Transverse colon (tissue), 4 donors: ENCODE data around the gene RETN. TPM values are rescaled to one million over a fixed set of nuclear protein-coding genes. Genes with fewer than 3 reads are reported as not detected.

Experiments used
- DNase-seq: peaks from one replicate; pipeline ENCODE4 v3.0.0-alpha.2; 2019
- H3K27ac ChIP-seq, 4 donors: fragments of 200-600 bp; sonication (generic); 2 replicates each; pipeline ENCODE4 v1.5.1; 2016 to 2018; ENCODE audit warnings: inconsistent platforms in 4 of 4
- H3K27me3 ChIP-seq: fragments of 200-600 bp; sonication (generic); 2 replicates; pipeline ENCODE4 v1.5.1; 2017; ENCODE audit warnings: inconsistent platforms
- H3K36me3 ChIP-seq, 4 donors: fragments of 200-600 bp; sonication (generic); 2 replicates each; pipeline ENCODE4 v1.5.1; 2017 to 2019; ENCODE audit warnings: inconsistent platforms in 4 of 4
- H3K4me1 ChIP-seq, 4 donors: fragments of 200-600 bp; sonication (generic); 2 replicates each; pipeline ENCODE4 v1.5.1; 2017 to 2020; ENCODE audit warnings: inconsistent platforms in 4 of 4
- H3K4me3 ChIP-seq, 4 donors: fragments of 200-600 bp; sonication (generic); 1 replicate in 1 of 4; 2 replicates in 3 of 4; pipeline versions ENCODE4 v1.5.1 to v1.6.1; 2017 to 2019; ENCODE audit warnings: inconsistent platforms in 4 of 4
- H3K9me3 ChIP-seq, 2 donors: fragments of 200-600 bp; sonication (generic); 2 replicates each; pipeline ENCODE4 v1.5.1; 2017 to 2019; ENCODE audit warnings: inconsistent platforms in 2 of 2
- CTCF ChIP-seq, 5 experiments: fragments of 200-600 bp in 3 of 5; fragments of 450-650 bp in 2 of 5; sonication (generic) in 3 of 5; IDR thresholded peaks; 1 replicate in 2 of 5; 2 replicates in 3 of 5; pipeline ENCODE4 v1.5.1; 2016 to 2017; ENCODE audit warnings: antibody characterized with exemption in 5 of 5, inconsistent platforms in 3 of 5, mild to moderate bottlenecking in 2 of 5, moderate library complexity in 1 of 5
- EP300 ChIP-seq: sonication (generic); formaldehyde crosslinking; IDR thresholded peaks from one replicate; pipeline ENCODE4 v1.6.1; 2017; ENCODE audit warnings: antibody characterized with exemption, low read depth
- POLR2A ChIP-seq: fragments of 450-650 bp; IDR thresholded peaks from one replicate; pipeline ENCODE4 v1.6.1; 2016; ENCODE audit warnings: antibody characterized with exemption, mild to moderate bottlenecking, moderate library complexity
- POLR2AphosphoS5 ChIP-seq, 3 donors: sonication (generic); formaldehyde crosslinking; IDR thresholded peaks; one replicate each; pipeline ENCODE4 v1.6.1; 2016; ENCODE audit warnings: antibody characterized with exemption in 3 of 3
- WGBS, 2 donors: methylation state at CpG; one replicate each; pipeline ENCODE4 v1.1.5; 2018; ENCODE audit warnings: low coverage in 1 of 2; 5-methylcytosine and 5-hydroxymethylcytosine counted together
- in situ Hi-C, 4 donors: fragments of 200-750 bp; cut with MboI; loops; one replicate each; pipeline versions ENCODE4 v1.15.0 to v1.15.1; 2017; ENCODE audit warnings: low sequenced_read_pairs in 3 of 4, low pct_ligation_motif_present in 1 of 4, low pct_unique_long_range_greater_than_20kb in 1 of 4
- intact Hi-C: fragments of 100-400 bp; cut with DNase I; formaldehyde crosslinking; loops from one replicate; pipeline ENCODE4 v1.15.1; 2023; ENCODE audit warnings: low total_unique reads
- total RNA-seq, 4 donors: library from RNA; depleted of rRNA; stranded (reverse); fragments of >200 nt; gene quantifications; one replicate each; pipeline ENCODE4 v1.1.0, GENCODE V29; 2016

RETN gene
- total RNA-seq, 4 donors from 2014 or later: not detected

DNA sequence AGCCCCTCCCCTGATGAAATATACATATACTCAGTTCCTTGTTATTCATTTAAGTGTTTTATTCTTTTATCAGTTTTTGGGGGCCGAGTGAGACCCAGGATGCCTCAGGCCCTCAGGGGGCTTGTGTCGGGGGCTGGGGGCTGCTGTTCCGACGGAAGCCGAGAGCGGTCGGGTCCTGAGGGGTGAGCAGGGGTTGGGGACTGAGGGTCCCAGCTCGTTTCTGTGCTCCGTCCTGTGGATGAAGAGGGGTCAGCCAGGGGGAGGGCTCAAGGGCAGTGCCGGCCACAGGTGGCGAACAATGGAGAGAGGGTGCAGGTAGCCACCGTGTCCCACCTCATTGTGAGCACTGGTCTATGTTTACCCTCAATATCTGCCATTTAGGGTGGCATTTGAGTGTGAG, 37.3 kb upstream of the RETN start:
- 89% methylated on average over 12 of the region's 12 CpGs; no CpG with 5 or more reads in 1 of the 2 donors for WGBS, 2 donors
- no peaks in the 10 kb centered on the region for H3K9me3 ChIP-seq
- peaks cover 3% of the 10 kb centered on the region for H3K27me3 ChIP-seq
- in situ Hi-C loops (no loop called here), intact Hi-C loops (no loop called here)
- no peaks in the 10 kb centered on the region for H3K36me3 ChIP-seq
- H3K27ac ChIP-seq: no peak overlapping the region
- H3K4me3 ChIP-seq: no peak overlapping the region
- TF ChIP-seq POLR2A: no peak
- TF ChIP-seq POLR2AphosphoS5 (IDR thresholded peaks at IDR 0.05): no peak
- no peak for TF ChIP-seq CTCF (IDR thresholded peaks at IDR 0.05)
- TF ChIP-seq EP300: no peak
- H3K4me1 ChIP-seq: peaks cover 15 to 30% (median 24%) of the 10 kb centered on the region in 4 donors
- no peak for DNase-seq

DNA sequence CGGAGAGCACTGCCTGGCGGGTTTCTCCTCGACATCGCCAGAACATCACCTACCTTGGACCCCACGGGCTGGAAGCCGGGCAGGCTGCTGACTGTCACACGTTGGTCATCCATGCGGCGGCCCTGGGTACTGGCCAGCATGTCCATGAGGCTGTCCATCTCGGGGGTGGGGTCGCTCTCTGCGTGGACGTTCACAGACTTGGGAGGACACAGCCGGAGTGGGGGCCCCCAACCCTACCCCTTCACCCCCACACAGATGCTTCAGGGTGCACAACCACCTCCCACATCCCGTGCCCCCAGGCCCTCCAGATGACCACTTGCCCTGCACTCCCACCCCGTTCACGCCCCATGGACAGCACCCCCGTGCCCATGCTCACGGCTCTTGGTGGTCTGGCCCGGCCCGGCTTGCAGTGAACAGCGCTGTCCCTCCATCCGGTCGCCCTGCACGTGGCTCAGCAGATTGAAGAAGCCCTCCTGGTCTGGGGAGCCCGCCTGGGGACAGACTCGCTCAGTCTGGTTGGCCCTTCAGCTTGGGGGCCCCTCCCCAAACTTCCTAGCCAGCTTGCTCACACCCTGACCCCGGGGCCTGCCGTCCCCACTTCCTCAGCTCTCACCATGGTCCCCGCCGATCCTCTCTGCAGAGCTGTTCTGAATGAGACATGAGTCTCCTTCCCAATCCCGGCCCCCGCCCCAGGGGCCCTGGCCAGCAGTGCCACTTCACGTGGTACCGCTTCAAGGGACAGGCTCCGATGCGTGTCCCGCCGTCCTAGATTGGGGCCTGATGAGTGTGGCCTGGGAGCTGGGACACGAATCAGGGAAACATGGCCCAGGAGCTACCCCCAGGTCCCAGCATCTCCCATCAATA, 36.3 kb upstream of the RETN start:
- in situ Hi-C loops: no loop called here
- peaks cover 15 to 30% (median 26%) of the 10 kb centered on the region in 4 donors for H3K4me1 ChIP-seq
- H3K9me3 ChIP-seq: no peaks in the 10 kb centered on the region
- no peak overlapping the region for H3K4me3 ChIP-seq
- H3K27me3 ChIP-seq: peaks cover 9% of the 10 kb centered on the region
- no peak overlapping the region for H3K27ac ChIP-seq
- no peaks in the 10 kb centered on the region for H3K36me3 ChIP-seq
- TF ChIP-seq POLR2AphosphoS5 (IDR thresholded peaks at IDR 0.05) (no peak), EP300 (no peak), POLR2A (no peak), CTCF (IDR thresholded peaks at IDR 0.05) (no peak)
- 91 to 94% methylated on average over 3 to 32 of the region's 40 CpGs for WGBS, 2 donors
- no peak for DNase-seq
- intact Hi-C loops: no loop called here

DNA sequence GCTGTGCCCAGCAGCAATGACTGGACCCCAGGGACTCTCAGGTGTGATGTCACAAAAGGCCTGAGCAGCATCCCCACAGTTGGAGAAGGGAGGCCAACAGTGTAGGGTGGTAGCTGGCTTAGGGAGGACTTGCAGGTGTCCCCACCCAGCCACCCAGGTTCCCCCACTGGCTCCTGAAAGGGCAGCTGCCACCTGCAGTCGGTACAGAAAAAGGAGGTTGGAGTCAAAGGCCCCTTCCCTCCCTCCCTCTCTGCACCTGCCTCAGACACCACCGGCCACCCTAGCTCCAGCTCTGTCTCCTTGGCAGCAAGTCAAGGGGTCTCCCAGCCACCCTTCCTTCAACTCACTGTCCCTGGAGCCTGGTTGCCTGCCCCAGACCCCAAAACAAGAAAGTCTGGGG, 35.2 kb upstream of the RETN start, which contains the start of gene PCP2:
TSS of gene PCP2 (minus strand) at position 22 of the 400 bp plus-strand sequence. CDS start 262 bp downstream, outside the sequence.
- H3K27me3 ChIP-seq: peaks cover 11% of the 10 kb centered on the region
- DNase-seq: no peak
- no peak within 1 kb of the TSS for H3K27ac ChIP-seq
- intact Hi-C loops: no loop called here
- H3K36me3 ChIP-seq: no peaks in the 10 kb centered on the region
- TF ChIP-seq CTCF (IDR thresholded peaks at IDR 0.05) (no peak), POLR2A (no peak), EP300 (no peak), POLR2AphosphoS5 (IDR thresholded peaks at IDR 0.05) (no peak)
- 54% methylated on average over 2 of the region's 2 CpGs; no CpG with 5 or more reads in 1 of the 2 donors for WGBS, 2 donors
- H3K9me3 ChIP-seq: no peaks in the 10 kb centered on the region
- no peak within 1 kb of the TSS for H3K4me3 ChIP-seq
- in situ Hi-C loops: no loop called here
- peaks cover 7 to 23% (median 18%) of the 10 kb centered on the region in 4 donors for H3K4me1 ChIP-seq

GRCh38 chr19:7635670-7636069, 33.2 kb upstream of the RETN start:
- Histone ChIP-seq H3K36me3 (no peaks in the 10 kb centered on the region), H3K9me3 (no peaks in the 10 kb centered on the region), H3K27ac (no peak overlapping the region), H3K27me3 (peaks cover 11% of the 10 kb centered on the region), H3K4me3 (no peak overlapping the region), H3K4me1 (peaks cover 2 to 14% (median 8%) of the 10 kb centered on the region in 4 donors)
- intact Hi-C loops: no loop called here
- 58 to 80% methylated on average over 1 to 6 of the region's 6 CpGs for WGBS, 2 donors
- TF ChIP-seq EP300 (no peak), POLR2AphosphoS5 (IDR thresholded peaks at IDR 0.05) (no peak), POLR2A (no peak), CTCF (IDR thresholded peaks at IDR 0.05) (no peak)
- in situ Hi-C loops: no loop called here
- DNase-seq: no peak
